HG03060 (cell line): ENCODE data around the gene PKHD1.

Experiments used
- ATAC-seq: cut with Tn5 transposase; IDR thresholded peaks from one replicate; pipeline ENCODE4 v1.9.1; 2021; ENCODE audit warnings: low read depth, moderate number of reproducible peaks; ENCODE audit not compliant: unreplicated experiment

PKHD1 gene

GRCh38 chr6:51654647-51655046 lies 432.8 kb downstream of the PKHD1 start:
- no peak for ATAC-seq

DNA sequence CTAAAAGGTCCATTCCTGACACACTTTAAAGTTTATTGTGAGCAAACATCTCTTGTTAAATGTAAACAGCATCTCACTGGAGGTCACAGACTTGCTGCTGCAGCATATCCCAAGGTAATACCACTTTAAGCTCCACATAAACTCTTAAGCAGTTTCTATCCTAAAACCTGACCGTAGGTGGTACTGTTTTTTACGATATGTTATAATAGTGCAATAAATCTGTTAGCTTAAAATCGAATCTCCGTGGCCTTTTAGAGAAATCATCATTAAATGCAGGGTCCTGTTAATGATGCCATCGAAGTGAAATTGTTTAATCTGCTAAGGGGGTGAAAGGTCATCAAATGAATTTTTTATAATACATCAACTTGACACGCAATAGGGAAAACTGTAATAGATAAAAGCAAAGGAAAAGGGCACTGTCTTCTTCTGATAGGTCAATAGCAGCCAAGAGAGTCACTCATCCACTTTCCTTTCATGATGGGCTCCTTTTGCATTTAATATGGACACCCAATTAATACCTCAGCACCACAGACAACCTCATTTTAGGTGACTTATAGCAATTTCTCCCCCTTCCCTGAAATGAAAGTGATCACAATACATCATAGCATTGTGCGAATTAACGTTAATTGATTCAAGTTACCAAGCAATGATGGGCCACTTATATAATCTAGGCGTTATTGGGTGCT lies 436.1 kb downstream of the PKHD1 start:
- ATAC-seq: no peak

GRCh38 chr6:51648774-51649173 lies 438.6 kb downstream of the PKHD1 start:
- ATAC-seq: no peak

DNA sequence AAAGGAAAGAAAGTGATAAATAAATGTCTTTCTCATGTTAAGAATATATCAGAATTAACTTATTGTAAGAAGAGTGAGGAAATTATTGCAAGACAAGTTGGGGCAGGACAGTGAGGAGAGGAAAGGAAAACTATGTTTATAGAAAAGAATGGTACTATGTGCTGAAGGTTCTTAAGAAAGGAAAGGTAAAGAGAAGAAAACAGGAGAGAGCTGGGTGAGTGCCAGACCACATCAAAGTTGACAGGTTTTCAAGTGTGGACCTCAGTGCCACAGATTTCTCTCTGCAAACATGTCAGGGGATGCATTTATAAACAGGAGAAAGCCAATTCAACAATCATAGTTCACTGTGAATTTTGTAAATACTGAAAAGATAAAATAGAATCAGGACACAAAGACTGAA lies 439.2 kb downstream of the PKHD1 start:
- ATAC-seq: no peak

DNA sequence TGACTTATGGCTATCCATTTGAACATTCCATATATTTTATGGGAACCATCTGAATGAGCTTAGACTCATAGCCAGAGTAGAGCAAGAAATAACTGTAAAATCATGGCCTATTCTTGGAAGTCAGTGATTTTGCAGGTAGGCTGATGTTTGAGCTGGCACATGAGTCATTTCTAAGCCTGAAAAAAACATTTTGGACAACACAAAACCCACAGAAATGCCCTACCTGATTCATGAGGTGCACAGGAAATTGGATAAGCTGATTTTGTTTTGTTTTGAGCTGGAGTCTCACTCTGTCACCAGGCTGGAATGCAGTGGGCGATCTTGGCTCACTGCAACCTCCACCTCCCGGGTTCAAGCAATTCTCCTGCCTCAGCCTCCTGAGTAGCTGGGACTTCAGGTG lies 443.0 kb downstream of the PKHD1 start:
- ATAC-seq: no peak

- ATAC-seq: no peak
Measured at GRCh38 chr6:51640021-51640420, 447.4 kb downstream of the PKHD1 start.

GRCh38 chr6:51633424-51633823 lies 454.0 kb downstream of the PKHD1 start:
- ATAC-seq: no peak

- no peak for ATAC-seq
Measured at GRCh38 chr6:51630011-51630410, 457.4 kb downstream of the PKHD1 start.

GRCh38 chr6:51626391-51626790 lies 461.0 kb downstream of the PKHD1 start:
- ATAC-seq: no peak

GRCh38 chr6:51625566-51625965 lies 461.8 kb downstream of the PKHD1 start:
- ATAC-seq: no peak

GRCh38 chr6:51620971-51621370 lies 466.4 kb downstream of the PKHD1 start:
- ATAC-seq: no peak

GRCh38 chr6:51619042-51619799 lies 468.2 kb downstream of the PKHD1 start:
- no peak for ATAC-seq

DNA sequence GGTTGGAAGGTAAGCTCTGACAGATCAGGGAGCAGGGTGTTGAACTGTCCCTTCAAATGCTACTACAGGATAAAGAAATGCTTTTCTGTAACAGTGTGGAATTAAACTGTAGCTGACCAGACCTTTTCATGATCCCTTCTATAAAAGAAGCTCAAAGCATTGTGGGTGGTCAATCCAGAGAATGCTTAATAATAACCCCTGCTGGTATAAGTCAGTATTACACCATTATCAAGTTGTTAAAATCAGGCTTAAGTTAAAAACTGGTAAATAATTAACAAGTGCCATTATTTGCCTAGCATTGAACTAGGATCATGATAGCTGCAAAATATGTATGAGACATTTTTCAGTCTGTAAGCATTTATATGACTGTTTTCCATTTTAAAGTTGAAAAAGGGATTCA lies 468.9 kb downstream of the PKHD1 start:
- no peak for ATAC-seq

DNA sequence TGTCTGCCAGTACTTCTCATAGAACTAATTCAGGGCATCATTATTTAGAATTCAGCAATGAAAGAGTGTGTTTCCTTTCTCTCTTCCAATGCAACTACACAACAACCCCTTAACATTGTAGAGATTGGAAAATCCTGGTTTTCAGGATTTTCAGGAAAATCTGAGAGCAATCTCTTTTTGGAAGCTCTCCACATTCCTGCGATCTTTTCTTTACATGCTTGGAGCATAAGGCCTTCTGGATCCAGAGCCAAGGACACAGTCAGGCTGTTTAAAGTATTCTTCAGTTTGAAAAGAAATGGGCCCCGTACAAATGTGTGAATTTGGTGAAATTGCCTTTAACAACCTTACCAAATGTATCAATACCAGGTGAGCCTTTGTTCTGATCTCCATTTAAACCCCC lies 469.7 kb downstream of the PKHD1 start:
- no peak for ATAC-seq

DNA sequence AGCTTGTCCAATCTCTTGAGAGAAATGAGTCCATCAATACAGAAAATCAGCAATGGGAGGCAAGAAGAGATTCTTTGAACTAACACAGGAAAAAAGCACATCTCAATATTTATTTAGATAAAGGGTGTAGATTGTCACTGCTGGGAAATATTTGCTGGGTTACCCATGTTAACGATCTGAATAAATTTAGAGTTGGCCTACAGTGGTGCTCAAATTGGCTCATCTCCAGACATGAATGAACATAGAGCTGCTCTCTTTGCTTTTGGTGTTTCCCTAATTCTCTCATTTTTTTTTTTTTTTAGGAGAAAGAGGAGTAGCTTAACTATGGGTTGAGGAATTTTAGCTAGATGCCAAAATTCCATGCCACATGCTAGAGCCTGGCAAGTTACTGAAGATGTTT lies 471.2 kb downstream of the PKHD1 start:
- no peak for ATAC-seq

DNA sequence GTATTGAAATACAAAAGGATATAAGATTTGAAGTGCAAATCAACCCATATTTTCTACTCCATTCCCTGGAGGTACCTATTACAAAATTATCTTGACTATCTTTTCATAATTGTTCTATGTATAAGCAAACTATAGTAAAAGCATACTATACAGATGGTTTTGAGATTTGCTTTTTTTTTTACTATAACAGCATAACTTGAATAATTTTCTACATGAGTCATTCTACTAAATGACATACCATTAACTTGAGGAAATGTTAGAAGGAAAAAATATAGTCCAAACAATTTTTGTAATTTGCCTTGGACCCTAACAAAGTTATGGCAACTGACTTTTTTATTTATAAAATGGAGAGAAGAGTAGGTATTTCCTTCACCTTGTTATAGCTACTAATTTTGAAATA lies 472.7 kb downstream of the PKHD1 start:
- ATAC-seq: no peak

GRCh38 chr6:51613558-51613957 lies 473.9 kb downstream of the PKHD1 start:
- no peak for ATAC-seq

DNA sequence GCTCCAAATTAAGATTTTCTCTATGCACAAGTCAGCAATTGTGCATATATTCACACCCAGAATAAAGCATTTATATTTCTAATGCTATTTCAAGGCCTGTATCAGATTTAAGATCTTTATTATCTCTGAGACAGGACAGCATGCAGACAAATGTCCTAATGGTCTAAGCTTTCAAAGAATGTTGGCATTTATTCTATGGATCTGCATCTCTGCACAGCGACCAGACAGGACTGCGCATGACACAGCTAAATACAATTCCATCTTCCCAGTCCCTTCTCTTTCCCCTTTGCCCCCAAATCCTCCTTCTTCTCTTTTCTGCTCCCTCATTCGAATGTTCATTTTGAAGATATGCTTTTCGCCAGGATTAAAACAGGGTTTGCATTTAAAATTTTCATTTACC lies 478.5 kb downstream of the PKHD1 start:
- no peak for ATAC-seq

DNA sequence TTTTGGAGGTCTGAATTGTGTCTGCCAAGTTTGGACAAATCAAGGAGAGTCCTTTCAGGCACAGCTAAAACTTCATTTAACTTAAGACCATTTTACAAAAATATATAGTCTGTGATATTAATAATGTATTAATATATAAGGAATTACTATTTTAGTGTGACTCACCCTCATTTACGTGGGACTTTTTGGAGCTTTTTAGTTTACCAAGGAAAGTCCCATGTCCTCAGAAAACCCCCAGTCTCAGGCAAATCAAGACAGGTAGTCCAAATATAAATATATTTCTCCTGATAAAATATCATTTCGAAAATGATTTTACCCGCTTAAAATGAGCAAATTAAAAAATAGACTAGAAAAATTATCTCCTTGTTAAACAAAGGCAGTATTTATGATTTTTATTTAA lies 479.0 kb downstream of the PKHD1 start:
- no peak for ATAC-seq

GRCh38 chr6:51600514-51600913 lies 486.9 kb downstream of the PKHD1 start:
- no peak for ATAC-seq

DNA sequence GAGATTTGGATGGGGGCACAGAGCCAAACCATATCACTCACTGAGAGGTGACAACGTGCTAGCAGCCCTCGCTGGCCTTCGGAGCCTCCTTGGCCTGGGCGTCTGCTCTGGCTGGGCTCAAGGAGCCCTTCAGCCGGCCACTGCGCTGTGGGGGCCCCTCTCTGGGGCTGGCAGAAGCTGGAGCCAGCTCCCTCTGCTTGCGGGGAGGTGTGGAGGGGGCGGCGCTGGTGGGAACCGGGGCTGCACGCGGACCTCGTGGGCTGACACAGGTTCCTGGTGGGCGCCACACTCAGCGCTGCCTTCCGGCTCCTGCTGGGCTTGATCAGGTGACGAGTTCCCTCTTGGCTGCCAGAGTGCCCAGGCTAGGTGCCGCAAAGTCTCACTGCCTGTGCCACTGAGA lies 489.2 kb downstream of the PKHD1 start:
- ATAC-seq: no peak

DNA sequence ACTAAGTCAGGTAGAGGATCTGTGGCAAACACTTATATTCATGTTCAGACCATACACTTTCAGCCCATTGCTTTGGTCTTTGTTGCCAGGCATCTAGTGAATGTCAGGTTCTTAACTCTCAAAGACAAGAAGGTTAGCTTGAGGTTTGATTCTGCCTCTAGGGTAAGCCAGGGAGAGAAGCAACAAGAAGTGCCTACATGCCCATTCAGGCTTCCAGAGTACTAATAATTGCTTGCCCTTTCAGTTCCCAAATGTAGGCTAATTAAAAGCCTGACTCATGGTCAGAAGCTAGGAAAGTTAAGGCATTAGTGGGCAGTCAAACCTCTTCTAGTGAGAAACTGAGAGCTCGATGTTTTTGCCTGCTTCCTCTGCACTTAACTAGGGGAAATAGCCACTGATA lies 492.4 kb downstream of the PKHD1 start:
- no peak for ATAC-seq
